Measurements from ENCODE around the gene PRKD1.

- TF ChIP-seq POLR2A (IDR thresholded peaks at IDR 0.05) (no peak), EP300 (IDR thresholded peaks at IDR 0.05) (no peak), CTCF (IDR thresholded peaks at IDR 0.05) (no peak), POLR2AphosphoS5 (IDR thresholded peaks at IDR 0.05) (no peak)
Measured at GRCh38 chr14:29908652-29909577, 18.7 kb downstream of the PRKD1 start.
